HepG2 (cell line): Measurements from ENCODE around the gene TNXB. TPM values are rescaled to one million over a fixed set of nuclear protein-coding genes. Genes with fewer than 3 reads are reported as not detected.
A peak's percentile ranks its signal among the peaks of the same experiment; 100 is the strongest.

Source experiments
- ATF1 ChIP-seq: IDR thresholded peaks from 2 replicates; pipeline ENCODE4 v1.6.1; 2016; ENCODE audit warnings: mild to moderate bottlenecking, control low read depth
- ELF3 ChIP-seq: IDR thresholded peaks from 2 replicates; pipeline ENCODE4 v1.6.1; 2016; ENCODE audit warnings: missing genetic modification reagents, missing compliant biosample characterization
- ESRRA ChIP-seq: sonication (generic); formaldehyde crosslinking; IDR thresholded peaks from 2 replicates; pipeline ENCODE4 v1.5.1; 2020; ENCODE audit warnings: mild to moderate bottlenecking, low read depth, missing genetic modification reagents
- HIVEP1 ChIP-seq: sonication (generic); formaldehyde crosslinking; IDR thresholded peaks from 2 replicates; pipeline ENCODE4 v1.4.0; 2020; ENCODE audit warnings: mild to moderate bottlenecking, missing genetic modification reagents
- KDM1A ChIP-seq: IDR thresholded peaks from 2 replicates; pipeline ENCODE4 v1.6.1; 2016; ENCODE audit warnings: missing compliant biosample characterization
- KDM5A ChIP-seq: fragments of 200-600 bp; sonication (generic); IDR thresholded peaks from 2 replicates; pipeline ENCODE4 v1.7.0; 2018; ENCODE audit warnings: antibody characterized with exemption, mild to moderate bottlenecking, low read length, borderline replicate concordance
- KDM6A ChIP-seq: IDR thresholded peaks from 2 replicates; pipeline ENCODE4 v1.6.1; 2016; ENCODE audit warnings: low read depth
- MBD4 ChIP-seq: IDR thresholded peaks from 2 replicates; pipeline ENCODE4 v1.6.1; 2012; ENCODE audit warnings: low read length, inconsistent platforms, borderline replicate concordance
- MED8 ChIP-seq: sonication (generic); formaldehyde crosslinking; IDR thresholded peaks from 2 replicates; pipeline ENCODE4 v1.8.1; 2023; ENCODE audit warnings: mild to moderate bottlenecking, missing genetic modification reagents; ENCODE audit not compliant: insufficient replicate concordance
- MLLT10 ChIP-seq: sonication (generic); formaldehyde crosslinking; IDR thresholded peaks from 2 replicates; pipeline ENCODE4 v1.4.0; 2020; ENCODE audit warnings: missing genetic modification reagents
- NBN ChIP-seq: fragments of 450-650 bp; conservative IDR thresholded peaks from 2 replicates; pipeline ENCODE4 v1.6.1; 2017
- NFATC3 ChIP-seq: sonication (generic); formaldehyde crosslinking; IDR thresholded peaks from 2 replicates; pipeline ENCODE4 v1.5.1; 2020; ENCODE audit warnings: mild to moderate bottlenecking, missing genetic modification reagents
- PHF20 ChIP-seq: sonication (generic); formaldehyde crosslinking; IDR thresholded peaks from 2 replicates; pipeline ENCODE4 v1.5.0; 2020; ENCODE audit warnings: mild to moderate bottlenecking, missing genetic modification reagents
- PHF21A ChIP-seq: sonication (generic); formaldehyde crosslinking; IDR thresholded peaks from 2 replicates; pipeline ENCODE4 v1.5.0; 2020; ENCODE audit warnings: mild to moderate bottlenecking, missing genetic modification reagents
- TSC22D2 ChIP-seq: sonication (generic); formaldehyde crosslinking; IDR thresholded peaks from 2 replicates; pipeline ENCODE4 v1.5.1; 2020; ENCODE audit warnings: missing genetic modification reagents, mild to moderate bottlenecking, borderline replicate concordance
- ZNF24 ChIP-seq: fragments of 450-650 bp; IDR thresholded peaks from 2 replicates; pipeline ENCODE4 v1.6.1; 2017; ENCODE audit warnings: antibody characterized with exemption, mild to moderate bottlenecking
- ZNF441 ChIP-seq: sonication (generic); formaldehyde crosslinking; IDR thresholded peaks from 2 replicates; pipeline ENCODE4 v1.7.0; 2021; ENCODE audit warnings: missing genetic modification reagents, borderline replicate concordance
- ZNF446 ChIP-seq: sonication (generic); formaldehyde crosslinking; IDR thresholded peaks from 2 replicates; pipeline ENCODE4 v1.5.0; 2020; ENCODE audit warnings: mild to moderate bottlenecking, missing genetic modification reagents
- ZNF572 ChIP-seq: sonication (generic); formaldehyde crosslinking; IDR thresholded peaks from 2 replicates; pipeline ENCODE4 v1.5.1; 2020; ENCODE audit warnings: mild to moderate bottlenecking, missing genetic modification reagents
- polyA plus RNA-seq, 8 experiments: library from polyadenylated mRNA; depleted of rRNA in 3 of 8; stranded (reverse) in 7 of 8; unstranded in 1 of 8; fragments of >200 nt; fragmentation: Illumina TruSeq in 4 of 8; extraction: Trizol in 4 of 8; gene quantifications; 2 replicates each; pipeline versions ENCODE4 v1.2.1 to v1.2.3, GENCODE V29; 2011 to 2016; ENCODE audit warnings: low read depth in 4 of 8, missing spikeins in 1 of 8, mixed read lengths in 1 of 8; ENCODE audit not compliant: insufficient read depth in 1 of 8
- total RNA-seq, 5 experiments: library from RNA; depleted of rRNA; stranded (reverse); fragments of >200 nt; fragmentation: Illumina TruSeq; extraction: Trizol; gene quantifications; 2 replicates each; pipeline ENCODE4 v1.2.3, GENCODE V29; 2016; ENCODE audit warnings: low read depth in 1 of 5
- TF ChIP-seq, protein P1 (sequence below): sonication (generic); formaldehyde crosslinking; IDR thresholded peaks from 2 replicates; pipeline ENCODE4 v1.5.1; 2020; ENCODE audit warnings: missing genetic modification reagents, mild to moderate bottlenecking, borderline replicate concordance
- TF ChIP-seq, protein P2 (sequence below): IDR thresholded peaks from 2 replicates; pipeline ENCODE4 v1.6.1; 2016; ENCODE audit warnings: mild to moderate bottlenecking
- TF ChIP-seq, protein P3 (sequence below): sonication (generic); formaldehyde crosslinking; IDR thresholded peaks from 2 replicates; pipeline ENCODE4 v1.8.0; 2023; ENCODE audit warnings: mild to moderate bottlenecking, missing genetic modification reagents

Gene TNXB
- total and polyA plus RNA-seq, 2 of the 13 experiments (the other 11 are each of a cell fraction or from before 2014, with no cell fraction given), result 1.6 to 2.7 TPM

DNA sequence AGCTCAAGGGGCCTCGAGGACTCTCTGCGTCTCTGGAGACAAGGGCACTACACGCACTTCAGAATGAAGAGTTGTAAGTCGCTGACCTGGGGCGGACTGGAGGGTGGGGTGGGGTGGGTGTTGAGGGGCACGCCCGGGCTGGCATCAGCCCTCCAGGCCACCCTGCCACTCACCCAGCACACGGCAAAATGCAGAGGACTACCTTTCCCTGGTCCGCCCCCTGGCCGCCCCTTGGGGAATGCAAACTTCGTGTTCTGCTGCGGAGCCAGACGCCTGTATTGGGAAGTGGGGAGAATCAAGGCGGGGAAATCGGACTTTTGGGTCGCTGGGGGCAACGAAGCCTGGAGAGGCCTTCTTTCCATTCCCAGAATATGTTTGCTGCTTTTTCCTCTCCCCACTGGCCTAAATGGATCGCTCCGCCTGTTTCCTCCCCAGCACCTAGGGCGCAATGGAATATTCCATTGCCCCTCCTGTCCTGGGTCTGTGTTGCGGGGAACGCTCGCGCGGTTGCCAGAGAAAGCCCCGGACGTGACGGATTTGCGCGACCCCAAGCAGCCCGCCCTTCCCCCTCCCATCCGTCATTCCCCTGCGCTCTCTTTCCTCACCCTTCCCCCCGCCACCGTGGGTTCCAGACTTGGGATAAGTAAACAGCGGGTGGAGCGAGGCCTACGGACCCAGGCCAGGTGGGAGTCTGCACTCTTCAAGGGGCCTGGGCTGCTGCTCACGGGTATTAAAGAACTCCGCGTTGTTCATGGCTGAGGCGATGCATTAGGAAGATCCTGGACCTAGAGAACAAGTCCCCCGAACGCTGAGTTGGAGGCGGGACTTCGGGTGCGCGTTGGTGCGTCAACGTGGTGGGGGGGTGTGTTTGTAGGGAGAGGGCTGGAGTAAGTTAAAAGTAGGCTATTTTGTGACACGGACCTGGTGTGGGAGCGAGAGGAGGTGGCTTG lies 44.7 kb upstream of the TNXB start, which contains the start of gene PPT2 (continued):
- TF ChIP-seq TSC22D2 (CRISPR knock-in tag), result 0 out of 2 replicates have a peak, but pooled peaks have one; percentile 18
- peak; percentile 92; the same call in 1 of the 2 replicates for TF ChIP-seq KDM5A
- TF ChIP-seq ZNF446 (CRISPR knock-in tag), result no peak
- TF ChIP-seq KDM1A (CRISPR knock-in tag), result no peak
- TF ChIP-seq ZNF24, result no peak
- TF ChIP-seq MED8 (CRISPR knock-in tag), result peak; percentile 73
- peak; percentile 85 for TF ChIP-seq PHF20 (CRISPR knock-in tag)
- TF ChIP-seq MBD4, result no peak
- TF ChIP-seq ESRRA, result peak; percentile 46; the same call in 1 of the 2 replicates
- TF ChIP-seq, protein P1, sequence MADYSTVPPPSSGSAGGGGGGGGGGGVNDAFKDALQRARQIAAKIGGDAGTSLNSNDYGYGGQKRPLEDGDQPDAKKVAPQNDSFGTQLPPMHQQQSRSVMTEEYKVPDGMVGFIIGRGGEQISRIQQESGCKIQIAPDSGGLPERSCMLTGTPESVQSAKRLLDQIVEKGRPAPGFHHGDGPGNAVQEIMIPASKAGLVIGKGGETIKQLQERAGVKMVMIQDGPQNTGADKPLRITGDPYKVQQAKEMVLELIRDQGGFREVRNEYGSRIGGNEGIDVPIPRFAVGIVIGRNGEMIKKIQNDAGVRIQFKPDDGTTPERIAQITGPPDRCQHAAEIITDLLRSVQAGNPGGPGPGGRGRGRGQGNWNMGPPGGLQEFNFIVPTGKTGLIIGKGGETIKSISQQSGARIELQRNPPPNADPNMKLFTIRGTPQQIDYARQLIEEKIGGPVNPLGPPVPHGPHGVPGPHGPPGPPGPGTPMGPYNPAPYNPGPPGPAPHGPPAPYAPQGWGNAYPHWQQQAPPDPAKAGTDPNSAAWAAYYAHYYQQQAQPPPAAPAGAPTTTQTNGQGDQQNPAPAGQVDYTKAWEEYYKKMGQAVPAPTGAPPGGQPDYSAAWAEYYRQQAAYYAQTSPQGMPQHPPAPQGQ (CRISPR knock-in tag), result peak; percentile 13; the same call in 1 of the 2 replicates
- TF ChIP-seq, protein P2, sequence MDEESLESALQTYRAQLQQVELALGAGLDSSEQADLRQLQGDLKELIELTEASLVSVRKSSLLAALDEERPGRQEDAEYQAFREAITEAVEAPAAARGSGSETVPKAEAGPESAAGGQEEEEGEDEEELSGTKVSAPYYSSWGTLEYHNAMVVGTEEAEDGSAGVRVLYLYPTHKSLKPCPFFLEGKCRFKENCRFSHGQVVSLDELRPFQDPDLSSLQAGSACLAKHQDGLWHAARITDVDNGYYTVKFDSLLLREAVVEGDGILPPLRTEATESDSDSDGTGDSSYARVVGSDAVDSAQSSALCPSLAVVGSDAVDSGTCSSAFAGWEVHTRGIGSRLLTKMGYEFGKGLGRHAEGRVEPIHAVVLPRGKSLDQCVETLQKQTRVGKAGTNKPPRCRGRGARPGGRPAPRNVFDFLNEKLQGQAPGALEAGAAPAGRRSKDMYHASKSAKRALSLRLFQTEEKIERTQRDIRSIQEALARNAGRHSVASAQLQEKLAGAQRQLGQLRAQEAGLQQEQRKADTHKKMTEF, result no peak; the same call in none of the 2 replicates
- peak; percentile 90 for TF ChIP-seq ZNF441 (CRISPR knock-in tag)
- peak; percentile 64; the same call in 1 of the 2 replicates for TF ChIP-seq KDM6A
- TF ChIP-seq HIVEP1 (CRISPR knock-in tag), result peak; percentile 80
- TF ChIP-seq, protein P3, sequence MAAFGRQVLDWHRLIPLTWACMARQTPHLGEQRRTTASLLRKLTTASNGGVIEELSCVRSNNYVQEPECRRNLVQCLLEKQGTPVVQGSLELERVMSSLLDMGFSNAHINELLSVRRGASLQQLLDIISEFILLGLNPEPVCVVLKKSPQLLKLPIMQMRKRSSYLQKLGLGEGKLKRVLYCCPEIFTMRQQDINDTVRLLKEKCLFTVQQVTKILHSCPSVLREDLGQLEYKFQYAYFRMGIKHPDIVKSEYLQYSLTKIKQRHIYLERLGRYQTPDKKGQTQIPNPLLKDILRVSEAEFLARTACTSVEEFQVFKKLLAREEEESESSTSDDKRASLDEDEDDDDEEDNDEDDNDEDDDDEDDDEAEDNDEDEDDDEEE, result 0 out of 2 replicates have a peak, but pooled peaks have one; percentile 12
- peak; percentile 69 for TF ChIP-seq ELF3 (CRISPR knock-in tag)
- no peak for TF ChIP-seq NBN
- TF ChIP-seq NFATC3 (CRISPR knock-in tag), result peak; percentile 74
- TF ChIP-seq MLLT10 (CRISPR knock-in tag), result no peak
- no peak; the same call in 1 of the 2 replicates for TF ChIP-seq PHF21A (CRISPR knock-in tag)
- peak; percentile 76 for TF ChIP-seq ZNF572 (CRISPR knock-in tag)
- peak; percentile 96 for TF ChIP-seq ATF1 (CRISPR knock-in tag)
